ENCODE data around the gene ZNF808. TPM values are rescaled to one million over a fixed set of nuclear protein-coding genes. Genes with fewer than 3 reads are reported as not detected.
"Not testable (repeated sequence)": the region's sequence is repeated elsewhere in the genome, so short reads cannot be mapped to it uniquely, and the experiment has no call there.

The ZNF808 gene
- total RNA-seq, 4 donors from 2014 or later, result 16.3 to 42.6 (median 21.3) TPM

- Histone ChIP-seq H3K9me3 (peaks cover 0 to 45% (median 8%) of the 10 kb centered on the region in 4 donors), H3K4me1 (peaks cover 0 to 14% (median 4%) of the 10 kb centered on the region in 4 donors), H3K27ac (no peak overlapping the region), H3K27me3 (no peaks in the 10 kb centered on the region), H3K4me3 (no peak overlapping the region), H3K36me3 (peaks cover 0 to 40% (median 6%) of the 10 kb centered on the region in 3 donors)
- no peak for DNase-seq (ENCODE audit: low spot score in 2 of 2)
- TF ChIP-seq POLR2A (IDR thresholded peaks at IDR 0.05) (no peak), CTCF (IDR thresholded peaks at IDR 0.05) (no peak), EP300 (IDR thresholded peaks at IDR 0.05) (no peak)
- 83 to 91% methylated on average over 6 of the region's 6 CpGs for WGBS, 2 donors
Measured at GRCh38 chr19:52566121-52566520, 38.7 kb downstream of the ZNF808 start.

GRCh38 chr19:52566588-52566987 is 39.1 kb downstream of the ZNF808 start:
- peaks cover 0 to 35% (median 4%) of the 10 kb centered on the region in 3 donors for H3K36me3 ChIP-seq
- no peak overlapping the region for H3K27ac ChIP-seq
- DNase-seq (ENCODE audit: low spot score in 2 of 2), result no peak
- peaks cover 0 to 40% (median 8%) of the 10 kb centered on the region in 4 donors for H3K9me3 ChIP-seq
- TF ChIP-seq CTCF (IDR thresholded peaks at IDR 0.05) (no peak), EP300 (IDR thresholded peaks at IDR 0.05) (no peak), POLR2A (IDR thresholded peaks at IDR 0.05) (no peak)
- H3K4me1 ChIP-seq, result peaks cover 0 to 18% (median 4%) of the 10 kb centered on the region in 4 donors
- H3K4me3 ChIP-seq, result no peak overlapping the region
- no peaks in the 10 kb centered on the region for H3K27me3 ChIP-seq
- WGBS, 2 donors, result 86 to 88% methylated on average over 2 of the region's 2 CpGs

GRCh38 chr19:52567921-52568320 is 40.5 kb downstream of the ZNF808 start:
- H3K4me3 ChIP-seq, result no peak overlapping the region
- no peak for DNase-seq (ENCODE audit: low spot score in 2 of 2)
- TF ChIP-seq CTCF (IDR thresholded peaks at IDR 0.05), result no peak
- no peak for TF ChIP-seq EP300 (IDR thresholded peaks at IDR 0.05)
- TF ChIP-seq POLR2A (IDR thresholded peaks at IDR 0.05), result no peak
- H3K36me3 ChIP-seq, result peaks cover 0 to 35% (median 0%) of the 10 kb centered on the region in 3 donors
- H3K27ac ChIP-seq, result no peak overlapping the region
- no peaks in the 10 kb centered on the region for H3K27me3 ChIP-seq
- peaks cover 0 to 27% (median 4%) of the 10 kb centered on the region in 4 donors for H3K9me3 ChIP-seq
- 96% methylated on average over 14 of the region's 14 CpGs for WGBS, 2 donors
- peaks cover 0 to 18% (median 4%) of the 10 kb centered on the region in 4 donors for H3K4me1 ChIP-seq

GRCh38 chr19:52569638-52569999 is 42.2 kb downstream of the ZNF808 start:
- peak in 1 of 2 donors; percentile 11 for DNase-seq (ENCODE audit: low spot score in 2 of 2)
- peaks cover 0 to 18% (median 4%) of the 10 kb centered on the region in 4 donors for H3K4me1 ChIP-seq
- 8 to 9% methylated on average over 13 of the region's 13 CpGs for WGBS, 2 donors
- H3K27ac ChIP-seq, result peak overlapping the region; percentile 35 to 90 (median 86)
- peaks cover 0 to 35% (median 0%) of the 10 kb centered on the region in 3 donors for H3K36me3 ChIP-seq
- H3K9me3 ChIP-seq, H3K27me3 ChIP-seq: not testable (repeated sequence)
- H3K4me3 ChIP-seq, result peak overlapping the region; percentile 47 to 92 (median 76)

- WGBS, 2 donors, result 1% methylated on average over 43 to 45 of the region's 57 CpGs
- DNase-seq (ENCODE audit: low spot score in 2 of 2), result peak; percentile 93 to 96
- peaks cover 0 to 37% (median 4%) of the 10 kb centered on the region in 3 donors for H3K36me3 ChIP-seq
- peak within 1 kb of the TSS; percentile 35 to 90 (median 86) for H3K27ac ChIP-seq
- peaks cover 0 to 4% (median 0%) of the 10 kb centered on the region in 4 donors for H3K9me3 ChIP-seq
- H3K4me3 ChIP-seq, result peak within 1 kb of the TSS; percentile 47 to 92 (median 76)
- peak; percentile 30 to 59 (median 47) for TF ChIP-seq CTCF (IDR thresholded peaks at IDR 0.05)
- TF ChIP-seq POLR2A (IDR thresholded peaks at IDR 0.05), result peak; percentile 57 to 86
- TF ChIP-seq EP300 (IDR thresholded peaks at IDR 0.05), result peak; percentile 70 to 94
- no peaks in the 10 kb centered on the region for H3K27me3 ChIP-seq
- H3K4me1 ChIP-seq, result peaks cover 0 to 18% (median 4%) of the 10 kb centered on the region in 4 donors
Measured at GRCh38 chr19:52570000-52570861, 42.8 kb downstream of the ZNF808 start, which contains the start of gene ZNF701. Gene ZNF701 (plus strand): TSS chr19:52570287. CDS start chr19:52574148, 3,861 bp downstream.

All from tibial nerve (tissue), 4 donors.